WTC11 (cell line): ENCODE results near the gene RIPPLY1. TPM values are rescaled to one million over a fixed set of nuclear protein-coding genes. Genes with fewer than 3 reads are reported as not detected.

Experiments used
- ATAC-seq: fragments of 200-7000 bp; cut with Tn5 transposase; 2 replicates; pipeline ENCODE4 v1.10.0; 2021; ENCODE audit warnings: mild to moderate bottlenecking, moderate library complexity
- CTCF ChIA-PET: fragments of 300-600 bp; sonication (Branson Sonifier 250); formaldehyde crosslinking; loops from one replicate; lab custom pipeline; 2021; ENCODE audit warnings: antibody characterized with exemption; lab: Charles Lee
- POLR2A ChIA-PET: fragments of 350-600 bp; sonication (Branson Sonifier 250); formaldehyde crosslinking; loops from one replicate; lab custom pipeline; 2021; ENCODE audit warnings: antibody characterized with exemption; lab: Charles Lee
- DNase-seq: peaks from one replicate; pipeline ENCODE4 v3.0.0; 2021; ENCODE audit warnings: low spot score
- H3K27ac Mint-ChIP-seq: 2 replicates; pipeline ENCODE4 v1.8.0; 2021; ENCODE audit warnings: mixed read lengths
- H3K27me3 Mint-ChIP-seq: 2 replicates; pipeline ENCODE4 v1.8.0; 2021; ENCODE audit warnings: low read depth, mild to moderate bottlenecking, moderate library complexity, mixed read lengths
- H3K36me3 Mint-ChIP-seq: 2 replicates; pipeline ENCODE4 v1.8.0; 2021; ENCODE audit warnings: mixed read lengths
- H3K4me1 Mint-ChIP-seq: 2 replicates; pipeline ENCODE4 v1.8.0; 2022; ENCODE audit warnings: mixed read lengths
- H3K4me3 Mint-ChIP-seq: 2 replicates; pipeline ENCODE4 v1.8.0; 2021; ENCODE audit warnings: mild to moderate bottlenecking, moderate library complexity, mixed read lengths
- H3K9me3 Mint-ChIP-seq: 2 replicates; pipeline ENCODE4 v1.8.0; 2021; ENCODE audit warnings: mixed read lengths
- EMX1 ChIP-seq: fragments of 250-450 bp; sonication (Bioruptor Pico); IDR thresholded peaks from 2 replicates; pipeline ENCODE4 v1.8.0; 2021; ENCODE audit warnings: mild to moderate bottlenecking
- FOXJ3 ChIP-seq: sonication (generic); formaldehyde crosslinking; IDR thresholded peaks from 2 replicates; pipeline ENCODE4 v1.9.0; 2021; ENCODE audit warnings: missing genetic modification reagents, mild to moderate bottlenecking, borderline replicate concordance
- GTF2I ChIP-seq: fragments of 250-450 bp; sonication (Bioruptor Pico); conservative IDR thresholded peaks from 2 replicates; pipeline ENCODE4 v1.4.0; 2021; ENCODE audit warnings: mild to moderate bottlenecking
- IRF2 ChIP-seq: sonication (generic); formaldehyde crosslinking; IDR thresholded peaks from 2 replicates; pipeline ENCODE4 v1.8.0; 2022; ENCODE audit warnings: low read depth, missing genetic modification reagents, borderline replicate concordance
- JUN ChIP-seq: sonication (generic); formaldehyde crosslinking; IDR thresholded peaks from 2 replicates; pipeline ENCODE4 v1.8.0; 2023; ENCODE audit warnings: mild to moderate bottlenecking, missing genetic modification reagents
- NFATC4 ChIP-seq: fragments of 250-450 bp; sonication (Bioruptor Pico); IDR thresholded peaks from 2 replicates; pipeline ENCODE4 v1.9.0; 2021; ENCODE audit warnings: mild to moderate bottlenecking
- NFYB ChIP-seq: sonication (generic); formaldehyde crosslinking; conservative IDR thresholded peaks from 2 replicates; pipeline ENCODE4 v1.8.0; 2022; ENCODE audit warnings: low read depth, missing genetic modification reagents
- PRRX2 ChIP-seq: fragments of 250-450 bp; sonication (Bioruptor Pico); IDR thresholded peaks from 2 replicates; pipeline ENCODE4 v1.8.0; 2021; ENCODE audit warnings: mild to moderate bottlenecking
- RELA ChIP-seq: sonication (generic); formaldehyde crosslinking; IDR thresholded peaks from 2 replicates; pipeline ENCODE4 v1.8.1; 2022; ENCODE audit warnings: missing genetic modification reagents, mild to moderate bottlenecking, borderline replicate concordance
- TEAD1 ChIP-seq: sonication (generic); formaldehyde crosslinking; IDR thresholded peaks from 2 replicates; pipeline ENCODE4 v1.8.0; 2022; ENCODE audit warnings: mild to moderate bottlenecking, missing genetic modification reagents
- ZNF423 ChIP-seq: fragments of 250-450 bp; sonication (Bioruptor Pico); IDR thresholded peaks from 2 replicates; pipeline ENCODE4 v2.1.2; 2022; ENCODE audit warnings: mild to moderate bottlenecking, moderate library complexity
- total RNA-seq: library from RNA; stranded (reverse); gene quantifications from 3 replicates; pipeline ENCODE4 v1.2.3, GENCODE V29; 2021
- TF ChIP-seq, protein P1 (sequence below): sonication (generic); formaldehyde crosslinking; IDR thresholded peaks from 2 replicates; pipeline ENCODE4 v1.8.1; 2022; ENCODE audit warnings: low read depth, mild to moderate bottlenecking, moderate library complexity, missing genetic modification reagents, borderline replicate concordance
- TF ChIP-seq, protein P2 (sequence below): sonication (generic); formaldehyde crosslinking; IDR thresholded peaks from 2 replicates; pipeline ENCODE4 v1.8.1; 2023; ENCODE audit warnings: mild to moderate bottlenecking, missing genetic modification reagents, moderate library complexity
- TF ChIP-seq, protein P3 (sequence below): sonication (generic); formaldehyde crosslinking; IDR thresholded peaks from 2 replicates; pipeline ENCODE4 v1.8.1; 2023; ENCODE audit warnings: mild to moderate bottlenecking, moderate library complexity, missing genetic modification reagents
- TF ChIP-seq, protein P4 (sequence below): sonication (generic); formaldehyde crosslinking; IDR thresholded peaks from 2 replicates; pipeline ENCODE4 v1.8.1; 2022; ENCODE audit warnings: low read depth, missing genetic modification reagents, borderline replicate concordance
- TF ChIP-seq, protein P5 (sequence below): fragments of 250-450 bp; sonication (Bioruptor Pico); IDR thresholded peaks from 2 replicates; pipeline ENCODE4 v1.8.0; 2021; ENCODE audit warnings: mild to moderate bottlenecking
- TF ChIP-seq, protein P6 (sequence below): fragments of 250-450 bp; sonication (Bioruptor Pico); IDR thresholded peaks from 2 replicates; pipeline ENCODE4 v1.9.0; 2021; ENCODE audit warnings: moderate library complexity, mild to moderate bottlenecking, inconsistent platforms, borderline replicate concordance
- TF ChIP-seq, protein P7 (sequence below): fragments of 250-450 bp; sonication (Bioruptor Pico); IDR thresholded peaks from 2 replicates; pipeline ENCODE4 v1.9.0; 2021; ENCODE audit warnings: mild to moderate bottlenecking
- TF ChIP-seq, protein P8 (sequence below): fragments of 250-450 bp; sonication (Bioruptor Pico); IDR thresholded peaks from 2 replicates; pipeline ENCODE4 v1.9.0; 2021; ENCODE audit warnings: mild to moderate bottlenecking
- TF ChIP-seq, protein P9 (sequence below): sonication (generic); formaldehyde crosslinking; IDR thresholded peaks from 2 replicates; pipeline ENCODE4 v1.8.0; 2023; ENCODE audit warnings: mild to moderate bottlenecking, missing genetic modification reagents

The RIPPLY1 gene
- total RNA-seq, 1 experiment from 2014 or later = not detected

DNA sequence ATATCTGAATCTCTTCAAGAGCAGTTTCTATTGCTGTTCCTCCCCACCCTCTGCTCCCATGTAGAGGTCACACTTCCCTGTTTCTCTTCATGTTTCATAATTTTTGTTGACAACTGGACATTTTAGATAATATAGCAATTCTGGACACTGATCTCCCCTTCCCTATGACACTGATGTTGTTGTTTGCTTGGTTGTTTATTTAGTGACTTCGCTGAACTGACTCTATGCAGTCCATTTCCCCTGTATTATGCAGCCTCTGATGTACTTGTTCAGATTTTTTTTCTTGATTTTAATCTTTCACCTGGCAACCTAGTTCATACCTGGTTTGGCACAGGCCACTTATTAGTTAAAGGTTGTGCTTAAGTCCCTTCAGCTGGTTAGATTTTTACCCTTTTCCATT is 46.2 kb upstream of the RIPPLY1 start:
- H3K4me3 Mint-ChIP-seq = no peak overlapping the region
- no peaks in the 10 kb centered on the region for H3K4me1 Mint-ChIP-seq
- no peaks in the 10 kb centered on the region for H3K9me3 Mint-ChIP-seq
- TF ChIP-seq, protein P1, sequence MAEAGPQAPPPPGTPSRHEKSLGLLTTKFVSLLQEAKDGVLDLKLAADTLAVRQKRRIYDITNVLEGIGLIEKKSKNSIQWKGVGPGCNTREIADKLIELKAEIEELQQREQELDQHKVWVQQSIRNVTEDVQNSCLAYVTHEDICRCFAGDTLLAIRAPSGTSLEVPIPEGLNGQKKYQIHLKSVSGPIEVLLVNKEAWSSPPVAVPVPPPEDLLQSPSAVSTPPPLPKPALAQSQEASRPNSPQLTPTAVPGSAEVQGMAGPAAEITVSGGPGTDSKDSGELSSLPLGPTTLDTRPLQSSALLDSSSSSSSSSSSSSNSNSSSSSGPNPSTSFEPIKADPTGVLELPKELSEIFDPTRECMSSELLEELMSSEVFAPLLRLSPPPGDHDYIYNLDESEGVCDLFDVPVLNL (CRISPR knock-in tag) = no peak
- TF ChIP-seq IRF2 (CRISPR knock-in tag) (no peak), JUN (CRISPR knock-in tag) (no peak), NFYB (CRISPR knock-in tag) (no peak), RELA (no peak), NFATC4 (CRISPR knock-in tag) (no peak), TEAD1 (no peak), PRRX2 (no peak), GTF2I (CRISPR knock-in tag) (no peak), FOXJ3 (CRISPR knock-in tag) (no peak), ZNF423 (CRISPR knock-in tag) (no peak), EMX1 (no peak)
- TF ChIP-seq, protein P2, sequence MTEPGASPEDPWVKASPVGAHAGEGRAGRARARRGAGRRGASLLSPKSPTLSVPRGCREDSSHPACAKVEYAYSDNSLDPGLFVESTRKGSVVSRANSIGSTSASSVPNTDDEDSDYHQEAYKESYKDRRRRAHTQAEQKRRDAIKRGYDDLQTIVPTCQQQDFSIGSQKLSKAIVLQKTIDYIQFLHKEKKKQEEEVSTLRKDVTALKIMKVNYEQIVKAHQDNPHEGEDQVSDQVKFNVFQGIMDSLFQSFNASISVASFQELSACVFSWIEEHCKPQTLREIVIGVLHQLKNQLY = no peak
- TF ChIP-seq, protein P3, sequence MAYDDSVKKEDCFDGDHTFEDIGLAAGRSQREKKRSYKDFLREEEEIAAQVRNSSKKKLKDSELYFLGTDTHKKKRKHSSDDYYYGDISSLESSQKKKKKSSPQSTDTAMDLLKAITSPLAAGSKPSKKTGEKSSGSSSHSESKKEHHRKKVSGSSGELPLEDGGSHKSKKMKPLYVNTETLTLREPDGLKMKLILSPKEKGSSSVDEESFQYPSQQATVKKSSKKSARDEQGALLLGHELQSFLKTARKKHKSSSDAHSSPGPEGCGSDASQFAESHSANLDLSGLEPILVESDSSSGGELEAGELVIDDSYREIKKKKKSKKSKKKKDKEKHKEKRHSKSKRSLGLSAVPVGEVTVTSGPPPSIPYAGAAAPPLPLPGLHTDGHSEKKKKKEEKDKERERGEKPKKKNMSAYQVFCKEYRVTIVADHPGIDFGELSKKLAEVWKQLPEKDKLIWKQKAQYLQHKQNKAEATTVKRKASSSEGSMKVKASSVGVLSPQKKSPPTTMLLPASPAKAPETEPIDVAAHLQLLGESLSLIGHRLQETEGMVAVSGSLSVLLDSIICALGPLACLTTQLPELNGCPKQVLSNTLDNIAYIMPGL (CRISPR knock-in tag) = no peak
- TF ChIP-seq, protein P4, sequence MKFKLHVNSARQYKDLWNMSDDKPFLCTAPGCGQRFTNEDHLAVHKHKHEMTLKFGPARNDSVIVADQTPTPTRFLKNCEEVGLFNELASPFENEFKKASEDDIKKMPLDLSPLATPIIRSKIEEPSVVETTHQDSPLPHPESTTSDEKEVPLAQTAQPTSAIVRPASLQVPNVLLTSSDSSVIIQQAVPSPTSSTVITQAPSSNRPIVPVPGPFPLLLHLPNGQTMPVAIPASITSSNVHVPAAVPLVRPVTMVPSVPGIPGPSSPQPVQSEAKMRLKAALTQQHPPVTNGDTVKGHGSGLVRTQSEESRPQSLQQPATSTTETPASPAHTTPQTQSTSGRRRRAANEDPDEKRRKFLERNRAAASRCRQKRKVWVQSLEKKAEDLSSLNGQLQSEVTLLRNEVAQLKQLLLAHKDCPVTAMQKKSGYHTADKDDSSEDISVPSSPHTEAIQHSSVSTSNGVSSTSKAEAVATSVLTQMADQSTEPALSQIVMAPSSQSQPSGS (CRISPR knock-in tag) = no peak
- TF ChIP-seq, protein P5, sequence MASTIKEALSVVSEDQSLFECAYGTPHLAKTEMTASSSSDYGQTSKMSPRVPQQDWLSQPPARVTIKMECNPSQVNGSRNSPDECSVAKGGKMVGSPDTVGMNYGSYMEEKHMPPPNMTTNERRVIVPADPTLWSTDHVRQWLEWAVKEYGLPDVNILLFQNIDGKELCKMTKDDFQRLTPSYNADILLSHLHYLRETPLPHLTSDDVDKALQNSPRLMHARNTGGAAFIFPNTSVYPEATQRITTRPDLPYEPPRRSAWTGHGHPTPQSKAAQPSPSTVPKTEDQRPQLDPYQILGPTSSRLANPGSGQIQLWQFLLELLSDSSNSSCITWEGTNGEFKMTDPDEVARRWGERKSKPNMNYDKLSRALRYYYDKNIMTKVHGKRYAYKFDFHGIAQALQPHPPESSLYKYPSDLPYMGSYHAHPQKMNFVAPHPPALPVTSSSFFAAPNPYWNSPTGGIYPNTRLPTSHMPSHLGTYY (CRISPR knock-in tag) = no peak
- TF ChIP-seq, protein P6, sequence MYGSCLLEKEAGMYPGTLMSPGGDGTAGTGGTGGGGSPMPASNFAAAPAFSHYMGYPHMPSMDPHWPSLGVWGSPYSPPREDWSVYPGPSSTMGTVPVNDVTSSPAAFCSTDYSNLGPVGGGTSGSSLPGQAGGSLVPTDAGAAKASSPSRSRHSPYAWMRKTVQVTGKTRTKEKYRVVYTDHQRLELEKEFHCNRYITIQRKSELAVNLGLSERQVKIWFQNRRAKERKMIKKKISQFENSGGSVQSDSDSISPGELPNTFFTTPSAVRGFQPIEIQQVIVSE (CRISPR knock-in tag) = no peak
- TF ChIP-seq, protein P7, sequence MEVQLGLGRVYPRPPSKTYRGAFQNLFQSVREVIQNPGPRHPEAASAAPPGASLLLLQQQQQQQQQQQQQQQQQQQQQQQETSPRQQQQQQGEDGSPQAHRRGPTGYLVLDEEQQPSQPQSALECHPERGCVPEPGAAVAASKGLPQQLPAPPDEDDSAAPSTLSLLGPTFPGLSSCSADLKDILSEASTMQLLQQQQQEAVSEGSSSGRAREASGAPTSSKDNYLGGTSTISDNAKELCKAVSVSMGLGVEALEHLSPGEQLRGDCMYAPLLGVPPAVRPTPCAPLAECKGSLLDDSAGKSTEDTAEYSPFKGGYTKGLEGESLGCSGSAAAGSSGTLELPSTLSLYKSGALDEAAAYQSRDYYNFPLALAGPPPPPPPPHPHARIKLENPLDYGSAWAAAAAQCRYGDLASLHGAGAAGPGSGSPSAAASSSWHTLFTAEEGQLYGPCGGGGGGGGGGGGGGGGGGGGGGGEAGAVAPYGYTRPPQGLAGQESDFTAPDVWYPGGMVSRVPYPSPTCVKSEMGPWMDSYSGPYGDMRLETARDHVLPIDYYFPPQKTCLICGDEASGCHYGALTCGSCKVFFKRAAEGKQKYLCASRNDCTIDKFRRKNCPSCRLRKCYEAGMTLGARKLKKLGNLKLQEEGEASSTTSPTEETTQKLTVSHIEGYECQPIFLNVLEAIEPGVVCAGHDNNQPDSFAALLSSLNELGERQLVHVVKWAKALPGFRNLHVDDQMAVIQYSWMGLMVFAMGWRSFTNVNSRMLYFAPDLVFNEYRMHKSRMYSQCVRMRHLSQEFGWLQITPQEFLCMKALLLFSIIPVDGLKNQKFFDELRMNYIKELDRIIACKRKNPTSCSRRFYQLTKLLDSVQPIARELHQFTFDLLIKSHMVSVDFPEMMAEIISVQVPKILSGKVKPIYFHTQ (CRISPR knock-in tag) = no peak
- TF ChIP-seq, protein P8, sequence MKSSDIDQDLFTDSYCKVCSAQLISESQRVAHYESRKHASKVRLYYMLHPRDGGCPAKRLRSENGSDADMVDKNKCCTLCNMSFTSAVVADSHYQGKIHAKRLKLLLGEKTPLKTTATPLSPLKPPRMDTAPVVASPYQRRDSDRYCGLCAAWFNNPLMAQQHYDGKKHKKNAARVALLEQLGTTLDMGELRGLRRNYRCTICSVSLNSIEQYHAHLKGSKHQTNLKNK = no peak
- TF ChIP-seq, protein P9, sequence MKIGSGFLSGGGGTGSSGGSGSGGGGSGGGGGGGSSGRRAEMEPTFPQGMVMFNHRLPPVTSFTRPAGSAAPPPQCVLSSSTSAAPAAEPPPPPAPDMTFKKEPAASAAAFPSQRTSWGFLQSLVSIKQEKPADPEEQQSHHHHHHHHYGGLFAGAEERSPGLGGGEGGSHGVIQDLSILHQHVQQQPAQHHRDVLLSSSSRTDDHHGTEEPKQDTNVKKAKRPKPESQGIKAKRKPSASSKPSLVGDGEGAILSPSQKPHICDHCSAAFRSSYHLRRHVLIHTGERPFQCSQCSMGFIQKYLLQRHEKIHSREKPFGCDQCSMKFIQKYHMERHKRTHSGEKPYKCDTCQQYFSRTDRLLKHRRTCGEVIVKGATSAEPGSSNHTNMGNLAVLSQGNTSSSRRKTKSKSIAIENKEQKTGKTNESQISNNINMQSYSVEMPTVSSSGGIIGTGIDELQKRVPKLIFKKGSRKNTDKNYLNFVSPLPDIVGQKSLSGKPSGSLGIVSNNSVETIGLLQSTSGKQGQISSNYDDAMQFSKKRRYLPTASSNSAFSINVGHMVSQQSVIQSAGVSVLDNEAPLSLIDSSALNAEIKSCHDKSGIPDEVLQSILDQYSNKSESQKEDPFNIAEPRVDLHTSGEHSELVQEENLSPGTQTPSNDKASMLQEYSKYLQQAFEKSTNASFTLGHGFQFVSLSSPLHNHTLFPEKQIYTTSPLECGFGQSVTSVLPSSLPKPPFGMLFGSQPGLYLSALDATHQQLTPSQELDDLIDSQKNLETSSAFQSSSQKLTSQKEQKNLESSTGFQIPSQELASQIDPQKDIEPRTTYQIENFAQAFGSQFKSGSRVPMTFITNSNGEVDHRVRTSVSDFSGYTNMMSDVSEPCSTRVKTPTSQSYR = no peak
- no peak overlapping the region for H3K27ac Mint-ChIP-seq
- no peak for ATAC-seq
- no peaks in the 10 kb centered on the region for H3K27me3 Mint-ChIP-seq
- DNase-seq = no peak
- POLR2A ChIA-PET = no interaction called here
- CTCF ChIA-PET = no interaction called here
- H3K36me3 Mint-ChIP-seq = no peaks in the 10 kb centered on the region
